Stromal cell of bone marrow (primary cell): ENCODE results near the gene WDR48.

Source experiments
- DNase-seq: peaks from one replicate; pipeline ENCODE4 v3.0.0-alpha.2; 2012; ENCODE audit warnings: low read depth

WDR48 gene

DNA sequence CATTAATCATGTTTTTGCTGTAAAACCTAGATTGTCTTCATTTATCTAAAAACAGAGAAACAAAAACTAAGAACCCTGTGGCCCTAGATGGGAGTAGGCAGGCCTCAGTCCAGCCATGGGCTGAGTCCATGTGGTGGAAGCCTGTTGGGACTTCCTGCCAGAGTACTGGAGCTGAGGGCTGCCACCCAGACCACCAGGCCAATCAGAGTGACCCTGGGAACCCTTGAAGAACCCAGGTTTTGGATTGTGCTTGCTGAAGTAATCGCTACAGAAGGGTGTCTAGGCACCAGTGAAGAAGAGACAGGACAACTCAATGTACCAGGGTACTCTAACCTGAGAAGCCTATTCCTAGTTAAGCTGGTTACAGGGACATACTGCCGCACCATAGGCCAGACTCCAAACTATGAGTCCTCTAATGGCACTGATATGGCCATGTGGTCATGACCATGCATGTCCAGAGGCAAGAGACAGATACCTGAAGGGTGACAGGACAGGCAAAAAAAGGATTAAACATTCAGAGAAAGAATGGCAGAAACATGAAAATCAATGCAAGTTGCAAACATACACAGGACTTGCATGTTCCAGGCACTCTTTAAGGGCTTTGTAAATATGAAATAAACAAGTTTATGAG is 88.6 kb downstream of the WDR48 start:
- DNase-seq: no peak

- DNase-seq: no peak
Measured at GRCh38 chr3:39141171-39141995, 89.6 kb downstream of the WDR48 start.

DNA sequence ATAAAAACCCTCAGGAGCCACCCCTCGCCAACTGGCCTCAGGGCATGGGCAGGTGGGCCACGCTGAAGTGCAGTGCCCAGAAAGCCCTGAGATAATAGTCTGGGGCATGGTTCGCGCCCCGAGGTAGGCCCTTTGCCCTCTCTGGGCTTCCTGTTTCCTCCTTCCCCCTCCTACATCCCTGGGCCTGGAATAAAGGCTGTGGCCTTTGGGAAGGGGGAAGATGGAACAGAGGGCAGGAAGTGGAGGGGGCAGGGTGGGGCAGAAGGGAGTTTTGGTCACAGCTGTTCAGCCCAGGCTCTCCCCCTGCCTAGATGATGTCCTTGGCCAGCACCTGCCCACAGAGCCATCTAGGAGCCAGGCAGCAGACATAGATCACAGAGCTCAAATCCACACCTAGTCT is 90.3 kb downstream of the WDR48 start:
- no peak for DNase-seq

DNA sequence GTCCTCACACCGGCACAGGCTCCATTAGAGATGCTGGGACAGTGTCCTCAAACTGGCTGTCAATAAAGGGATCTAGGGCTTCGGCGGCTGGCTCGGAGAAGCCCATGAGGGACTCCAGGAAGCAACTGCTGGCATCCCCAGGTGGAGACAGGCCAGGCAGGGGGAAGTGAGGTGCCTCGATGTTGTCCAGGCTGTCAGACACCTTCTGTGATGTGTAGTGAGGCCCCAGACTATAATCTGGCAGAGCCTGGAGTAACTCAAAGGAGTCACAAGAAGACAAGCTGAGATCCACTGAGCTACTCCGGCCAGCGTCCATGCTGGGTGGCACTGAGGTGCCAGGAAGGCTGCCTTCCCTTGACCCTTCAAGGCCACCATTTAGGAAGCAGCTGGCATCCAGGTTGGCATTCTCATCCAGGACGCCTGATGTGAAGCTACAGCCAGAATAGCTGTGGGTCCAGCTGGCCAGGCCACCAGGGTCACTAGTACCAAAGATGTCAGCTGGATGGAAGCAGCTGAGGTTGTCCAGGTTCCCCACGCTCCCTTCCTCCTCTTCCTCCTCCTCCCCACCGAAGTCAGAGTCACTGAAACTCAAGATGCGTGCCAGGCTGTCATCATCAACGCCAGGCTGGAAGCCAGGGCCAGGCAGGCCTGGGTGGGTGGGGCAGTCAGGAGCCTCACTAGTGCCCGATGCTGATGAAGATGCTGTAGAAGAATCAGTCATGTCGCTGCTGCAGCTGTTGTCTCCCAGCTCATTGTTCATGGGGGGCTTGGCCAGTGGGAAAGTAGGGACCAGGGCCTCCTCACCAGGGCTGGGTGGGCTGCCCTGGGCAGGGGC is 91.5 kb downstream of the WDR48 start:
- DNase-seq: no peak

- DNase-seq: no peak
Measured at GRCh38 chr3:39144095-39144747, 92.4 kb downstream of the WDR48 start.

- no peak for DNase-seq
Measured at GRCh38 chr3:39144748-39145380, 93.0 kb downstream of the WDR48 start.

DNA sequence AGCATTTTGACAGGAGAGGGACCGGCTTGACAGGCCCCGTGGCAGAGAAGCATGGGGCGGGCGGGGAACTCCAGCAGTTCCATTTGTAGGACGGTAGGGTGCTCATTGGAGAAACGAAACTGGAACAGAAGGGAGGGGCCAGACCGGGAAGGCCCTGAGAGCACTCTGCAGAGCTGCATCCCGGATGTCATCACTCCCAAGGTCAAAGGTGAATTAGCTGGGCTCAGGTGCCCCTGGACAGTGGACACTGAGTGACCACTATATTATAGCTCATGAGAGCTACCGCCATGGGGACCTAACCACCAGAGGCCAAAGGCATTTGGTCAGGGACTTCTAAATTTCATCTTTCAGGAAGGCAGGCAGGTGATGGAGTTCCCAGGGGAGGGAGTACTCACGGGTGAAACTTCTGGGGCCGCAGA is 94.3 kb downstream of the WDR48 start:
- DNase-seq: no peak
